Activated gamma-delta T cell treated with Interleukin-2 at 50 U/mL for 16 hours (primary cell): Measurements from ENCODE around the gene IL1A.

Experiments
- DNase-seq: peaks from one replicate; pipeline ENCODE4 v3.0.0-alpha.2; 2020

Gene IL1A

DNA sequence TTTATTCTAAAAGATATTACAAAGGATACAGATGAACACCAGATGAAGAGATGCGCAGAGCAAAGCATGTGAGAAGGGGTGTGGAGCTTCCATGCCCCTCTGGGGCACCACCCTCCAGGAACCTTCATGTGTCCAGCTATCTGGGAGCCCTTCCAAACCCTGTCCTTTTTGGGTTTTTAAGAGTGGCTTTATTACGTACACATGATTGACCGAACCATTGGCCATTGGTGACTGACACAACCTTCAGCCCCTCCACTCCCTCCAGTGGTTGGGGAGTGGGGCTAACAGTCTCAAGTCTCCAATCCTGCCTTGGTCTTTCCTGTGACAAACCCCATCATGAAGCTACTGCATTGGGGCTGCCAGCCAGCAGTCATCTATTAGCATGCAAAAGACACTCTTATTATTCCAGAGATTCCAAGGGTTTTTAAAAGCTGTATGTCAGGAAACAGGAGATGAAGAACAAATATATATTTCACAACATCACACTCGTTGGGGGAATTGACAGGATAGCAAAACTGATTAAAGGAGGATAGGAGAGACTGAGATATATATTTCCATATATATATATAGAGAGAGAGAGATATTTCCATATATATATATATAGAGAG is 32.9 kb upstream of the IL1A start:
- DNase-seq, result no peak

DNA sequence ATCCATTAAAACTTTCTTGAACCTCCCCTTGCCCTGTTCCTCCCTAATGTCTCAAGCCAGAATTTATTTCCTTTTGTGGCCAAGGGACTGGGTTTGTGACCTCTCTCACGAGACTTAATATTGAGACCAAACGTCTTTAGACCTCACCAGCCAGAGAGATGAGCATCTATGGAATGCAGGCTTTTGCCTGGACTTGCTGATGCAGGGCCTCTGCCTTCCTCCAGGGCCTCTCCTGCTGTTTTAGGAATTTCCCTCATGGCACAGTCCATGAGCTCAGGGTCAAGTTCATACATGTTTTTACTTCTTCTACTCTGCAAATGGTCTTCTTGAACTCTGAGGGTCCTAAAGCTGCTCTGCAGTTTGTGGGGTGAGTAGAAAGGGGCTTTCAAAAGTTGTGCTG is 30.0 kb upstream of the IL1A start:
- DNase-seq, result no peak

DNA sequence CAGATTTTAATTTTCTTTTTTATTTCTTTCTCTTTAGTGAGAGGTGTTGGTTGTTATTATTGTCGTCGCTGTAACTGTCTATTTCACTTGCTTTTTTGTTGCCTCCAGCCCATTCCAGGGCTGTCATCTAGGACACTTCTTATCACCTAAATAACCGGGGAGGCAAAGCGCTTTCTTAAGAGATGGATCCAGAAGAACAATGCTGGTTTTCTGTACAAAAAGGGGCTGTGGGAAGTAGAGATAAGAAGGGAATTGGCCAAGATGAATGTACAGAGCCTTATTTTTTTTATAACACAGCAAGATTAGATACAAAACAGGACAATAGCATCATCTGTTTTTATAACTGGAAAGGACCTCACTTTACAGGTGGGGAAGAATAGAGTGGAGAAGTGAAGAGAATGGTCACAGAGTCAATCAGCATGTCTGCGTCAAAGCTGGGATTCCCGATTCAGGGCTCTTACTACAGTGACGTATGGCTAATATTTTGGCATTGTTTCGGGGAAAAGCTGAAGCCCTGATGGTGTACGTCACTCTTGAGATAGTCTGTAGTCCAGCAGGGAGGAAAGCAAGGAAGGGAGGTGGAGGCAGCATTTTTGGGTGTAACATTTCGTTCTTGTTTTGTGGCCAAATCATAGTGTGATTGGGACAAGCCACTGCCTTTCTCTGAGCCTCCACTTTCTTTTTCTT is 29.1 kb upstream of the IL1A start:
- no peak for DNase-seq

DNA sequence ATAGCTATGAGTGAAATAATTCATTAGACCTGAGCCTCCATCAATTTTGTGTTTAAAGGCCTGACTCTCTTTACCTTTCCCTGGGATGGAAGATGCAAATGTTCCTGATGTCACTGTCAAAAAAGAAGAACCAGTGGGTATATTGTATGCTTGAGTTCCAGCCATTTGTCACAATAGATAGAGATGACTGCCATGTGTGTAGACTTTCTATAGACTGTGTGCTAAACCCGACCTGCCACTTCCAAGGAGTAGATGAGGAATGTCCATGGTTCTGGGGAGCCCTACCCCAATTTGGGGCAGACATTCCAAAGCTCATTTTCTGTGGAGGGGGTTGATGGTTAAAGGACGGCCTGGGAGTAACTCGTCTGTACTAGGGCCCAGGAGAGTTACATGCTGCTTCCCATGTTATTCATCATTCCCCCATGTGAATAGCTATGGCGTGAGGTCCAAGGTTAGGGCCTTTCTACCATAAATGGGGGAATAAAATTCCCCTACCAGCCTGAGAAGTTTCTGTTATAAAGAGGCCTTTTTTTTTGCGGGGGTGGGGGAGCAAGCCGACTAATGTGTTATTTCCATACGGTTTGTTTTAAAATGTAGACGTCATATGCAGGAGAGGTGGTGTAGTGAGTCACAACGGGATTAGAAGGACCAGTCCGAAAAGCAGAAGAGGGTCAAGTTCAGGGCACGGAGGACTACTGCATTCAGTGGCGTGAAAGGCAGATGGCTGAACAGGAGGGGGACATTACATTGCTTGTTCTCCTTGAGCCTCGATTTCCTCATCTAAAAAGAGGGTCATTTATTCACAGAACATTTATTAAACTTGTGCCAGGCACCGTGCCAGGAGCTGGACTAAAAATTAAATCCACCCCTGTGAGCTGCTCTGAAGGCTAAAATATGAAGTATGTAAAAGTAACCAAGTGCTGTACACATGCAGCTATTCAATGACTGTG is 28.3 kb upstream of the IL1A start:
- no peak for DNase-seq

DNA sequence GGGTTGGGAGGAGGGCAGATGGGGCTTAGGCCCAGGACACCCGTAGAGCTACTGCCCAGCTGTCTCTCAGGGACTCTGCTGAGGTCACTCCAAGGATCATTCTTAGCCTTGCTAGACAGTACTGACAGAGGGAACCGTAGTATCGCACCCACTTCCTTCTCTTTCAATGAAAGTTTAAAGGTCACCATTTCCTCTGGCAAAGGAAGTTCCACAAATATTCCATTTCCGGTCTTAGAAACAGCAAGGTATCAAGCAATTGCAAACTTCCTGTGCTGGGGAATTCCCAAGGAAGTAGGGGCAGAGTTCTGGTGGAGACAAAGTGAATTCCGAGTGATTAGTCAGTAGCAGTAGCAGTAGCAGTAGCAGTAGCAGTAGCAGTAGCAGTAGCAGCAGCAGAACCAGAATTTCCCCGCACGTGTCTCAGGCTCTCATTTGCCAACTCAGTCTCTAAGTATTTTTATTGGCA is 27.6 kb upstream of the IL1A start:
- DNase-seq, result no peak

DNA sequence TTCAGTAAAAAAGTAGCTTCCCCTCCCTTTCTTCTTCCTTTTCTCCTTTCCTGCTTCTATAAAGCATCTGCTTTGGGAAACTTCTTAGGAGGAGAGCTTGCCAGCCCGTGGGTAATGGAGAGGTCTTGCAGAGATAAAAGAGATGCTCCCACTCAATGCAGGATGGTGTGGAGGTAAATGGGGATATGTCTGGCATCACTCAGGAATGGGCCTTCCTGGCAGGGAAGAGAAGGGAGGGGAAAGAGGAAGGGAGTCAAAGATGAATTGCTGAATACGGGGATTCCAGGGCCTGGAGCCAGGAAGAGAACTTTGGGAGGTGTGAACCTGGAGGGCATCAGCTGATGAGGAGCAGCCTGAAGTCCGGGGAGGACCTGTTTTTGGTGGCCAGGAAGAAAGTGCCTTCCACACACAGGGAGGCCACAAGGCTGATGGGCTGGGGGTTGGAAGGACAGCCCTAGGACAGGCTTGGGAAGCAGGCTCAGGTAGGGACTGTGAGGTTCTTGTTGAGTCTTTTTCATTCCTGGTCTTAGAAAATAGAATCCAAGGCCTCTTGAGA is 27.1 kb upstream of the IL1A start:
- no peak for DNase-seq

DNA sequence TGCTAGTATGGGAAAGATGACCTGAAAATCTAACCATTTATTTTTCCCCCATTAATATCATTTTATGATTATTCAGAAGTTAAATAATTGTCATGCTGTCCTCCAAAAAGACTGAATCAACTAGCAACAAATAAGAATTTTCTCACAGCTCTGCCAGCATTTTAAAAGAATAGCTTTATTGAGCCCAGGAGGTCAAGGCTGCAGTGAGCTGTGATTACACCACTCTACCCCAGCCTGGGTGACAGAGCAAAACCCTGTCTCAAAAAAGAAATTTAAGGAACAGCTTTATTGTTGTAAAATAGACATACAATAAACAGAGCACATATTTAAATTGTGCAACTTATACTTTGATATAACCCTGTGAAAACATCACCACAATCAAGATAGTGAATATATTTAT is 24.8 kb upstream of the IL1A start:
- DNase-seq, result no peak

DNA sequence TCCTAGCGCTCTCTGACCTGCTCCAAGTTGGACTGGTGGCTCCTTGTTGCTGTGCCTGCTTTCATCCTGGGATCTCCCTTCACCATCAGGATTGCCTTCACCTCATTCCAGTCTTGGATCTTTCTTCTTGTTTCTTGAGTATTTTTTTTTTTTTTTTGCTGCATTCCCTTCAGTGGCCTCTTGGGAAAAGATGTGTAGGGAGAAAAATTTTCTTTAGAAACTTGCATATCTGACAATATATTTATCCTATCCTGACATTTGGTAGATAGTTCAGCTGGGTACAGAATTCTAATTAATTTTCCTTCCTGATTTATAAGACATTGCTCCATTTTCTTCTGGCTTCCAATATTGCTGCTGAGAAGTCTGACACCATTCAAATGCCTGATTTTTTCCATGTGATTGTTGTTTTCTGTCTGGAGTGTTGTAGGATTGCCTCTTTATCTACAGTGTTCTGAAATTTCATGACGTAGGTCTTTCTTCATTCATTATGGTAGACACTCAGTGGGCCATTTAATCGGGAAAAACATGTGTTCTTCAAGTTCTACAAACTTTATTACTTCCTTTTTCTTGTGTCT is 23.0 kb upstream of the IL1A start:
- DNase-seq, result no peak

DNA sequence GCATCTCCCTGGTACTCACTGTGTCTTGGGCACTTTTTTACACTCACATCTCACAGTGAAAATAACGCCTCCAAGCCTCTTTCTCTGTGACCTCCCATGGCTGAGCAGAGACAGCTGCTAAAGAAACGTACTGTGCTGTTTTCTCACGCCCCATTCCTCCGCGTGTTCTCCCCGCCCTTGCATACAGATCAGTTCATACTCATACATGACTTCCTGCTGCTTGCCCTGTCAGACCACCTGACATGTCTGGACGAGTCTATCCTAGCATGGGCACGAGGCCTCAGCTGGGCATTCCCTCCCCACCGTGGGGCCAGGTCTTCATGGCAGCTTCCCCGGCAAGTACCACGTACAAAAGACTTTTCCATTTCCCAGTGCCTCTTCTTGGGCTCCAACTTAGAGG is 21.2 kb upstream of the IL1A start:
- no peak for DNase-seq

DNA sequence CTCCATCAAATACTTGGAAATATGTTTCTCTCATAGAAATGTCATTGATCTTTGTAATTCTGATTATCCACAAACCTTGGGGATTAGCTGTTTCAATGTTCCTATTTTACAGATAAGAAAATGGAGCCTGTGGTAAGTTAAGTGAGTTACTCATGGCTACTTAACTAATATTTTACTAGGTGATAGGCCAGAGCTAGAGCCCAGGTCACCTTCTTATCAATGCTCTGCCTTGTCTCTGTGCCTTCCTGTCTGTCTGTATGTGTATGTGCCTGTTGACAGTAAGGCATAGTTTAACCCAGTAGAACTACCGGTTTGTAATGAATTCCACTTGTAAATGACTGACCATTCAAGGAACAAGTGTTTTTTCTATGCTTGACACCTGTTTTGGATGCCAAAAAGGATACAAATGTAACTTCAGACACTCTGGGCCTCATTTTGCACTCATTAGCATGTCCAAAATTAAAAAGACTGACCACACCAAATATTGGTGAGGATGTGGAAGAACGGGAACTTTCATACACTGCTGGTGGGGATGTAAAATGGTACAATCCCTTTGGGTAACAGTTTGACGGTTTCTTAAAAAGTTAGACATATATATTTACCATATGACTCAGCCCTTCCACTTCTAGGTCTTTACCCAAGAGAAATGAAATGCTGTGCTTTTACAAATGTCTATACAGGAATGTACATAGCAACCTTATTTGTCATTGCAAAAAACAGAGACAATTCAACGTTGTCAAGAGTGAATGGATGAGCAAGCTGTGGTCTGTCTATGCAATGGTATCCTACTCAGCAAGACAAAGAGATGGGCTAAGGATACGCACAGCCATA is 19.6 kb upstream of the IL1A start:
- no peak for DNase-seq

DNA sequence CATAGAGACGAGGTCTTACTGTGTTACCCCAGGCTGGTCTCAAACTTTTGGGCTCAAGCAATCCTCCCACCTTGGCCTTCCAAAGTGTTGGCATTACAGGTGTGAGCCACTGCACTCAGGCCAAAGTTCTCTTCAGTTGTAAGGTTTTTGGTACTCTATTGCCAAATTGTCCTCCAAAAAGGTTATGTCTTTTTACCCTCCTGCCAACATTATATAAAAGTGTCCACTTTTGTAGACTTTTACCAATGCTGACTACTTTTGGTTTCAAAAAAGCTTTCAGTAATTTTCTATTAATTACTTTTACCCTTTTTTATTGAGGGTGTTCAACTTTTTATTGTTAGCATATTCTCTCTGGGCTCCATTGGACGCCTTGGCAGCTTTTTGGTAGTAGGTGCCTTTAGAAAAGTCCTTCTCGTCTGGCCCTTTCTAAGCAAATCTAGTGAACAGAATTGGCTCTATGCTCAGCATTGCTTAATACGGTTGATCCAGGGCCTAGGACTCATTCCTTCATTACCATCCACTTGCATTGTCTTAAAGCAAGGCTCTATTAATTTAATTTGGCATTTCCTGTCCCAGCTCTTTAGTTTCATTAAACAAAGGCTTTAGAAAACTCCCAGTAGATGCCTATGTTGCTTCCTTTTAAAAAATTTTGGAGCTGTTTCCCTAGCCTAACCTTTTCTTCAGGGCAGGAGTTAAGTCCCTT is 16.7 kb upstream of the IL1A start:
- DNase-seq, result no peak

DNA sequence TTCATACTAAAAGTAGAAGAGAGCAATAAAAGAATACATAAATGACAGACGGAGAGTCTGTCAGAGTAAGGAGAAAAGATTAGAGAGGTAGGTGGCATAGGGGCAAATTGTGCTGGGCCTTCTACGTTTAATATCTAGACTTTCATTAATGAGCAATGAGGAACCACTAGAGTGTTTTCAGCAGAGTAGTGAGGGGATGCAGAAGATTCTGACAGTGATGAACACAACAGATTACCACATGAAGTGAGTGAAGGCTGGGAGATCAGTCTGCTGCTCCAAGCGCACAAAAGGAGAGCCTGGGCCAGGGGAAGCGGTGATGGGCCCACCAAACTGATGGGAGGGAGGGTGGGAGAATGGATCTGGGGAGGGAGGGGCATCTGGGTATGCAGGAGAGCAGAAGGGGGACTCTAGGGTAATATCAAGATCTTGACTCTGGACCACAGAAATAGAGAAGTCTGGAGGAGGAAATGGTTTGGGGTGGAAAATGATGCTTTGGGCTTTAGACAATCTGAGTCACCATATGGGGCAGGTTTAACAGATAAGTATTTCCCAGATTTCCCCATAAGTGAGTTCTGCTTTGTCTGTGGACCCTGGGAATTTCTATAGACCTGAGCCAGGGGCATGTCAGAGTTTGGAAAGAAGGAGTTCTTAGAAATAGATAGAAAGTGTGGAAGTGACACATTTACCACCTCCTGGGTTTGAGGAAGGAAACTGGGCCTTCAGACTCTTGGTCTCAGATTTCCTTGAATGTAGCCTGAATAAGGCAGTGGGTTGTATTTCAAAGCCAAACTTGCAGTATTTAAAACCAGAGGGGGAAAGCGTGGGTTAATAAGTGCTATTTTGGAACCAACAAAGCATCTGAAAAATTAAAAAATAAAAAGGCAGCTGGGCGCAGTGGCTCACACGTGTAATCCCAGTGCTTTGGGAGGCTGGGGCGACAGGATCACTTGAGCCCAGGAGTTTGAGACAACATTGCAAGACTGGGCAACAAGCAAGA is 15.0 kb upstream of the IL1A start:
- no peak for DNase-seq

DNA sequence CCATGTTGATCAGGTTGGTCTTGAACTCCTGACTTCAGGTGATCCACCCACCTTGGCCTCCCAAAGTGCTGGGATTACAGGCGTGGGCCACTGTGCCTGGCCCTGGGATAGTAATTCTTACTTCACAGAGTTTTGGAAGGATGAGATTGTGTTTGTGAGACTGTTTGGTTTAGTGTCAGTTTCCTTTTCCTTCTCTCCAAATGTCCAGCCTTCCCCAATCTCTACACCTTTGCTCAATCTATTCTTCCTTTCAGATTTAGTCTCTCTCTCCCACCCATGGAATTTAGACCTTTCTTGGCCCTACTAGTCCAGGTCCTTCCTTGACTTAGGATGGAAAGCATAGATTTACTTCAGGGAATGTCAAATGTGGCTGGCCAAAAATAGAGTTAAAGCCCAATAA is 12.2 kb upstream of the IL1A start:
- no peak for DNase-seq

DNA sequence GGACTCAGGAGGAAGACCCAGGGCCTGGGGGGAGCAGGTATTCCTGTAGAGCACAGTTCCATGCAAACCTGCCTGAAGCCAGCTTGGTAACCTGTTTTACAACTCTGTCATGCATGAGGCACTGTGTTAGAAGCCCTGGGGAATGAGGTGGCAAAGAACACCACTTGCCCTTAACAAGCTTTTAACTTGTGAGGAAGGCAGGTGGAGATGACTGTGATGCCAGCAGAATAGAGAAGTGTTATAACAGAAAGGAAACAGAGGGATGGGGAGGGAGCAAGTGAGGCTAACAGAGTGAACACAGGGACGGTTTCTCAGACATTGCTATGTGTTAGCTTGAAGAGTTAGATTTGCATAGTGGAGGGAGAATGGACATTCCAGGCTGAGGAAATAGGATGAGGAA is 11.5 kb upstream of the IL1A start:
- no peak for DNase-seq

DNA sequence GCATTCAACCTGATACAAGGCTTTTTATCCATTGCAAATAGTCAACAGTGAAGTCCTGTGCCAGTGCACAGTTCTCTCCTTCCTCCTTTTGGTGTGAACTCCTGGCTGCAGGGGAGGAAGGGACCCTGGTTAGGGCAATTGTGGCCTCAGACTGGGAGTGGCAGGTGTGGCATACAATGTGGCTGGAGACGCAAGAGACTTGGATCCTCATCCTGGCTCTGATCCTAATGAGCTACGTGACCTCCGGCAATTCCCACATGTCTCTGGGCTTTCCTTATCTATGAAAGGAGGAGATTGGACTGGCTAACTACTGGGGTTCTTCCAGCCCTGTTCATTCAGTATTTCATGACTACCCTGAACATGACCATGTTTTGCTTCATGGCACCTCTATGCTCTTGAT is 10.5 kb upstream of the IL1A start:
- DNase-seq, result no peak

DNA sequence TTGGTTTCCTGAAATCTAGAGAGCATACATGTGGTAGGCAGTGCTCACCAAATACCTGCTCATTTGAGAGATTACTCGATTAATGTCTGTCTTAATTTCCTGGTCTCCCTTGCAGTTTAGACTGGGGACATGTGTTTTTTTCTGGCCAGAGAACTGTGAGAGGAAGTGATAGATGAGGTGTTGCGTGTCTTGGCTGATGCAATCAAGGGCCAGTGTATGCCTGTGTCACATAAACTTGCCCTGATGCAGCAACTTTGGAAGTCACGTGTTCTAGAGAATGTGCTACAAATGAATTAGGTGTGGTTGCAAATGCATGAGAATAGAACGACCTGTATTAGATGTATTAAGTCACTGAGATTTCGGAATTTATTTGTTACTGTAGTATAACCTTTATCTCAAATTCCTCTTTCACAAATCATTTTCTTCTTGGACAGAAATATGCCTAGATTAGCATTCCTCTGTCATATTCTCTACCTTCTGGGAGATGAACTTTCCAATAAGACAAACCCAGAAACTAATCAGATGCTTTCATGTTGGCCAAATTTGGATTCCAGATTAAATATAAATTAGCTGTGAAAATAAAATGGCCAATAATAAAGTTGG is 9.9 kb upstream of the IL1A start:
- no peak for DNase-seq

DNA sequence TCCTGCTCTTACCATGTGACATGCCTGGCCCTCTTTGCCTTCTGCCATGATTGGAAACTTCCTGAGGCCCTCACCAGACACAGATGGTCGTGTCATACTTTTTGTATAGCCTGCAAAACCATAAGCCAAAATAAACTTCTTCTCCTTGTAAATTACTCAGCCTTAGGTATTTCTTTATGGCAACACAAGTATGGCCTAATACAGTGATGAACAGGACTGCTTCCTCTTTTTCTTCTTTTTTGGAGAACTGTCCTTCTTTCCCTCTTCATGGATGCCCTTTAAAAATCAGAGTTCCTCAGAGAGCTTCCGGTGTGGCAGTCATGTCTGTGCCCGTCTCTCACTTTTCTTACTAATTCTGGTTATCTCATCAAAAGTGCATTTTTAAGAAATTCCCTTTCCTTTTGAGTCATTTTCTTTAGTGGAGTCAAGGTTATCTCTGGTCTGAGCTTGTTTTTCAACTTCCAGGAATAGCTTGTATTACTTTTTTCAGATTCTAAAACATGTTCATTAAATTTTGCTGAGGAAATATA is 9.2 kb upstream of the IL1A start:
- no peak for DNase-seq

DNA sequence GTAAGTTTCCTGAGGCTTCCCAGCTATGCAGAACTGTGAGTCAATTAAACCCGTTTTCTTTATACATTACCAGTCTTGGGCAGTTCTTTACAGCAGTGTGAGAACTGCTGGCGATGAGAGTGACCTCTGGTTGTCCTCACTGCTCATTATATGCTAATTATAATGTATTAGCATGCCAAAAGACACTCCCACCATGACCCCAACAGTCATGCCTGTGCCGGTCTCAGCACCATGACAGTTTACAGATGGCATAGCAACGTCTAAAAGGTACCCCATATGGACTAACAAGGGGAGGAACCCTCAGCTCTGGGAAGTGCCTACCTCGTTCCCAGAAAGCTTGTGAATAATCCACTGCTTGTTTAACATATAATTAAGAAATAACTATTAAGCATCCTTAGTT is 8.1 kb upstream of the IL1A start:
- no peak for DNase-seq

DNA sequence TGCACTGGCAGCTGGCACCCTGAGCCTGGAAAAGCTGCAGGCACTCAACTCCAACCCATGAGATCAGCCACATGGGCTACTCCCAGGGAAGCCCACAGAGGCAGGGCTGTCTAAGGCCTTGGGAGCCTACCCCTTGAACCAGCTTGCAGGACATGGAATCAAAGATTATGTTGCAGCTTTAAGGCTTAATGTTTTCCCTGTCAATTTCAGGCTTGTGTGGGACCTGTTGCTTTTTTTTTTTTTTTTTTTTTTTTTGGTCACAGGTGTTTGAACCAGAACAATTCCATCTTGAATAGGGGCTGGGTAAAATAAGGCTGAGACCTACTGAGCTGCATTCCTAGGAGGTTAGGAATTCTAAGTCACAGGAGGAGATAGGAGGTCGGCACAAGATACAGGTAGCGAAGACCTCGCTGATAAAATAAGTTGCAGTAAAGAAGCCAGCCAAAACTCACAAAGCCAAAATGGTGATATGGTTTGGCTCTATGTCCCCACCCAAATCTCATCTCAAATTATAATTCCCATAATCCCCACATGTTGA is 7.5 kb upstream of the IL1A start:
- no peak for DNase-seq
